Adrenal gland (tissue), 5 donors: ENCODE data around the gene SLC25A21.

Source experiments
- CTCF ChIP-seq, 6 experiments: fragments of 450-650 bp in 4 of 6; fragments of 200-600 bp in 2 of 6; sonication (generic) in 1 of 6; IDR thresholded peaks; 1 replicate in 5 of 6; 2 replicates in 1 of 6; pipeline versions ENCODE4 v1.5.1 to v1.8.0; 2016 to 2021; ENCODE audit warnings: antibody characterized with exemption in 6 of 6, mild to moderate bottlenecking in 2 of 6, moderate library complexity in 1 of 6
- POLR2A ChIP-seq, 2 donors: fragments of 450-650 bp; IDR thresholded peaks; one replicate each; pipeline ENCODE4 v1.6.1; 2017; ENCODE audit warnings: antibody characterized with exemption in 2 of 2, mild to moderate bottlenecking in 2 of 2, moderate library complexity in 1 of 2
- donor health status: DM: no; HTN: no; CAD: no.

- TF ChIP-seq POLR2A (IDR thresholded peaks at IDR 0.05) (no peak), CTCF (IDR thresholded peaks at IDR 0.05) (no peak)
Measured at GRCh38 chr14:36859119-36859518, 313.3 kb downstream of the SLC25A21 start.
